CD4-positive, alpha-beta T cell treated with Interleukin-10 for 1 hour (primary cell): ENCODE results near the gene SLC9B2.
"Not testable (repeated sequence)": the region's sequence is repeated elsewhere in the genome, so short reads cannot be mapped to it uniquely, and the experiment has no call there.

Source experiments
- DNase-seq: peaks from one replicate; pipeline ENCODE4 v3.0.0-alpha.2; 2020

Gene SLC9B2

DNA sequence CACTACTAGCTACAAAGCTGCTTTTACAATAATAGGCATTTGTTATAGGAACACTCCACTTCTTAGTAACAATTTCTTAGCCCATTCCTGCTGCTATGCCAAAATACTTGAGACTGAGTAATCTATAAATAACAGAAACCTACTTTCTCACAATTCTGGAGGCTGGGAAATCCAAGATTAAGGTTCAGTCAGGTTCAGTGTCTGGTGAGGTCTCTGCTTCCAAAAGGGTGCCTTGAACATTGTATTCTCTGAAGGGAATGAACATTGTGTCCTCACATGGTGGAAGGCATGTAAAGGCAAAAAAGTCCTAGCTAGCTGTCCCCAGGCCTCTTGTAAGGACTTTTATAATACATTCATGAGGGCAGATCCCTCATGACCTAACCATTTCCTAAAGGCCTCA lies 64.0 kb downstream of the SLC9B2 start:
- no peak for DNase-seq

DNA sequence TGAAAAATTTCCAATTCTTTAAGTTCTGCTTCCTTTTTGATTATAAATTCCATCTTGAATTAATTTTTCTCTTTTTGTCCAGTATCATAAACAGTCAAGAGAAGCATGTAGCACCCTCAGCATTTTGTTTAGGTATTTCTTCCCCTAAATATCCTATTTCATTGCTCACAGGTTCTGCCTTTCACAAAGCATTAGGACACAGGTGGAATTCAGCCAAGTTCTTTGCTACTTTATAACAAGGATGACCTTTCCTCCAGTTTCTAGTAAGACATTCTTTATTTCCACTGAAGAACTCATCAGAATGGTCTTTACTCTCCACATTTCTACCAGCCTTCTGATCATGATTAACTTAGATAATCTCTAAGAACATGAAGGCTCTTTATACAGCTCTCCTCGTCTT lies 64.5 kb downstream of the SLC9B2 start:
- no peak for DNase-seq

DNA sequence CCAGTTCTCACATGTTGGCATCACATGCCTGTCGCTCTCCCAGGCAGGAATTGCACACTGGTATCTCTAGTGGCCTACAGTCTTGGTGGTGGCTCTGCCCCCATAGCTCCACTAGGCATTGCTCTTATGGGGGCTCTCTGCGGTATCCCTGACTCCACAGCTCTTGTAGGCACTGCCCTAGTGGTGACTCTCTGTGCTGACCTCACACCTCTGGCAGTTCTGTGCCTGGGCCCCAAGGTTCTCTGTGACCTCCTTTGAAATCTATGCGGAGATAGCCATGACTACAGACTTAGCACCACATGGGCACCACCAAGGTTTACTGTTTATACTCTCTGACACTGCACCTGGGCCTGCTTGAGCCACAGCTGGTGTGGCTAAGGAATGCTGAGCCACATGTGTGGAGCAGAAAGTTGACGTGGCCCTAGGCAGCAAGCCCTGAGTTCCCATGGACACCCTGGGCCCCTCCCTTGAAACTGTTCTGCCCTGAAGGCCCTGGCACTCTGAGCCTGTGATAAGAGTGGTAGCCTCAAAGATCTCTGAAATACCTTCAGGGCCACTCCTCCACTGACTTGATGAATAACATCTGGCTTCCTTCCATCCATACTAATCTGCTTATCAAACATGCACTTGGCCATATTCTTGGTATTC lies 65.1 kb downstream of the SLC9B2 start:
- DNase-seq: no peak

DNA sequence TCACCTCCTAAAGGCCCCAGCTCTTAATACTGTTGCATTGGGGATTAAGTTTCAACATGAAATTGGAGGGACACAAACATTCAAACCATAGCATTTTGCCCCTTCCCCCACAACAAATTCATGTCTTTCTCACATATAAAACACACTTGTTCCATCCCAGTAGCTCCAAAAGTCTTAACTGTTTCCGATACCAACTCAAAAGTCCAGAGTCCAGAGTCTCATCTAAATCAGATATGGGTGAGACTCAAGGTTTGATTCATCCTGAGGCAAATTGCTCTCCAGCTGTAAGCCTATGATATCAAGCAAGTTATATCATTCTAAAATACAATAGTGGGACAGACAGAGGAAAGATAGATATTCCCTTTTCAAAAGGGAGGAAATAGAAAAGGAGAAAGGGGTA lies 65.8 kb downstream of the SLC9B2 start:
- DNase-seq: no peak

DNA sequence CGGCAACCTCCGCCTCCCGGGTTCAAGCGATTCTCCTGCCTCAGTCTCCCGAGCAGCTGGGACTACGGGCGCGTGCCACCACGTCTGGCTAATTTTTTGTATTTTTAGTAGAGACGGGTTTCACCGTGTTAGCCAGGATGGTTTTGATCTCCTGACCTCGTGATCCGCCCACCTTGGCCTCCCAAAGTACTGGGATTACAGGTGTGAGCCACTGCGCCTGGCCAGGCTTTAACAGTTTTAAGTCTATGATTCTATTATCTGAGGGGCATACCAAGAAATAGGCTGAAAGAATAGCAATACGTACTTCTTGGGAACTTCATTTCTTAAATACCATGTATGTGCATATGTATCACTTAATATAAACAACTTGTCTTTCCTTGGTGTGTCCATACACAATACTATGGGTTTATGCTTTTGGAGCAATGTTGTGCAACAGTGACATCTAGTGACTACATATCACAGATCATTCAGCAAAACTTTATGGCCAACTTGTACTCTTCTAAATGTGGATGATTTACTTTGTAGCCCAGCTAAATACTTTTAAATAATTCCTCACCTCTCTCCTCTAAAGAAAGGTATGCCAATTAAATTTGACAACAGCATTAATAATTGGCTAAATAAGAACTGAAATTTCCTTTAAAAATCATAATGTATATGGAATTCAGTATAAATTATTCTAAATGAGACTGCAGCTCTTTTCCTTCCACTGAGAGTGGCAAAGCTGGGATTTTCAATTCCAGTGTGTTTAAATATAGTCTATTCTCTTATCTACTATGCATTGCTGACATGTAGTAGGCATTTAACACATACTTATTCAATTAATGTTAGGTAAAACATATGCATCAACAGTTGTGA lies 67.5 kb downstream of the SLC9B2 start:
- DNase-seq: peak; percentile 74

DNA sequence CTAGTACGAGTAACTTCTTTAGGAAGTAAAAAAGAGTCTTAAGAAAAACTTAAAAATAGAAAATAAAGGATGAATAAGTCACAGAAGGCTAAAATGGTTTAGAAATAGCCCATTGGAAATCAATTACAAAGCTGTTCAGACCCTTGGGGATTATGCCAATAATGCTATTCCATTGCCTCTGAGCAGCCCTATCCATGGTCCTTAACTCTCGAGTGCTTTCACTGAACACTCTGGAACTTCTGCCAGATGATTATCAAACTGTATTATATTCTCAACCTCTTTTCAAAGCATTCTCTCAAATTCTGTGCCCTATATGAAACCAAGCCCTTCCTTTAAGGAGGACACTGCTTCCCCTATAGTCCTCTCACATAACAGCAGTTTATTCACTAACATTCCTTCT lies 74.0 kb downstream of the SLC9B2 start:
- DNase-seq: no peak

DNA sequence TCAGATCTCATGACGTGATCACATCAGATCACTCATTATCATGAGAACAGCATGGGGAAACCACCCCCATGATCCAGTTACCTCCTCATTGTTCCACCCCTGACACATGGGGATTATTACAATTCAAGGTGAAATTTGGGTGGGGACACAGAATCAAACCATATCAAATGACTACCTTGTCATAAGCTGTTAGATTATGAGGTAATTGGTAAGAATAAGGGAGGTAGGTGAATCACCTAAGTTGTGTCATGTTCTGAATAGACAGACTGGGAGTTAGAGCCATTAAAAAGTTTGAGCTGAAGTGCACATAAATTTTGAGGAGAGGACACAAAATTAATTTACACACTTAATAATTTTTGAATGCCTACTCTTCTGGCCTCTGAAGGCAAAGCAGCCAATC lies 81.8 kb downstream of the SLC9B2 start:
- no peak for DNase-seq

DNA sequence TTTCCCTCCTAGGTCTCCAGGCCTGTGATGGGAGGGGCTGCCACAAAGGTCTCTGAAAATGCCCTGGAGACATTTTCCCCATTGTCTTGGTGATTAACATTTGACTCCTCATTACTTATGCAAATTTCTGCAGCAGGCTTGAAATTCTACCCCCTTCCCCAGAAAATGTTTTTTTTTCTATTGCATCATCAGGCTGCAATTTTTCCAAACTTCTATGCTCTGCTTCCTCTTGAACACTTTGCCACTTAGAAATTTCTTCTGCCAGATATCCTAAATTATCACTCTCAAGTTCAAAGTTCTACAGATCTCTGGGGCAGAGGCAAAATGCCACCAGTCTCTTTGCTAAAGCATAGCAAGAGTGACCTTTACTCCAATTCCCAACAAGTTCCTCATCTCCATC lies 82.6 kb downstream of the SLC9B2 start:
- not testable (repeated sequence) for DNase-seq

DNA sequence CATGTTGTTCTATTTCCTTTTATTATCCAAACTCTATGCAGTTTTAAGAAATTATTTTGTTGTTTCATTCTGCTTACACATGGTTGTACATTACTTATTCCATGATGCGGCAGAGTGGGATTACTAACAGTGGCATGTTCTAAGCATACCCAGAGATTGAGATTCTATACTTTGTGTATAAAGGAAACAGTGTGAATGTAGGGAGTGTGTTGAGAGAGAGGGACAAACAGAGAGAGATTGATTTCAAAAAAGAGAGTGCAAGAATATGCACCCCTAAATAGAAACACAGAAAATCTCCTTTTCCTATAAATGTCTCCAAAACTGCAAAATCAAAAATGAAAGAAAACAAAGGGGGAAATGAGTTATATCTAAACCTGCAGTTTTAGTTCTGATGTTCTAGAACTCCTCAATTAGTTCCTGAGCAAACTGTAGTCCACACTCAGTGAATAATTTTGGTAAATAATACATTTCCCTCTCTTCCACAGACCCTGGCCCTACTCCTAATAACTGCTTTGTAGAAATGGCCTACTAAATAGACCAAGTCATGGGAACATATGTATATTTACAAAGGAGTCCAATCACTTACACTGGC lies 88.0 kb downstream of the SLC9B2 start:
- no peak for DNase-seq

DNA sequence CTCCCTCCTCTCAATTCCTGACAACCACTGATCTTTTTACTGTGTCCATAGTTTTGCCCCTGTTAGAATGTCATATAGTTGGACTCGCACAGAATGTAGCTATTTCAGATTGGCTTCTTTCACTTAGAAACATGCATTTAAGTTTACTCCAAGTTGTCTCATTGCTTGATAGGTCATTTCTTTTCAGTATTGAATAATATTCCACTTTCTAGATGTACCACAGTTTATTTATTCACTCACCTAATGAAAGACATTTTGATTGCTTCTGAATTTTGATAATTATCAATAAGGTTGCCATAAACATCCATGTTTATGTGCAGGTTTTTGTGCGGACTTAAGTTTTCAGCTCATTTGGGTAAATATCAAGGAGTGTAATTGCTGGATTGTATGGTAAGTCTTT lies 95.6 kb downstream of the SLC9B2 start:
- no peak for DNase-seq
